Stimulated activated CD8-positive, alpha-beta memory T cell treated with anti-CD3 and anti-CD28 coated beads, Interleukin-7, amount 100 ng/mL, for 24 hours (primary cell): Measurements from ENCODE around the gene TNPO2.

Source experiments
- DNase-seq: peaks from one replicate; pipeline ENCODE4 v3.0.0-alpha.2; 2020; ENCODE audit warnings: low read depth

The TNPO2 gene

GRCh38 chr19:12723641-12724426, at the start of gene TNPO2:
TNPO2 (minus strand) TSS chr19:12723932; CDS start chr19:12720977, 2,955 bp downstream.
- DNase-seq, result peak; percentile 58

DNA sequence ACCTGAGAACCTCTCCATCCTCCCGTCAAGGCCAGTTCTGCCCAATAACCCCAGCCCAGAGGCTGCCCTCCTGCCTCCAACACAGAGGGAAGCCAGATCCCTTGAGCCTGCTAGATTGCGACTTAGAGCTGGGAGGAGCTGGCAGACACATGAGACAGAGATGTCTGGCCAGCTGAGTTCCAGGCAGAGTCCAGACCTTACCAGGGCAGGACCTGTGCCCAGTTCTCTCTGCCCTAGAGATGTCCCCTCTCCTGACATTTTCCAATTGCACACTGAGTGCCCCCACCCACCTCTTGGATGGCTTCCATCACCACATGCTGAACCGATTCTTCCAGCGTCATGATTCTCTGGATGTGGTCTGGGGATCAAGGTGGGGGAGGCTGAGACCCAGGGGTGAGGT, 48.6 kb upstream of the TNPO2 start:
- no peak for DNase-seq

- no peak for DNase-seq
These were observed 47.2 kb upstream of the TNPO2 start for GRCh38 chr19:12770922-12771321.

GRCh38 chr19:12769689-12770088, 46.0 kb upstream of the TNPO2 start:
- no peak for DNase-seq

DNA sequence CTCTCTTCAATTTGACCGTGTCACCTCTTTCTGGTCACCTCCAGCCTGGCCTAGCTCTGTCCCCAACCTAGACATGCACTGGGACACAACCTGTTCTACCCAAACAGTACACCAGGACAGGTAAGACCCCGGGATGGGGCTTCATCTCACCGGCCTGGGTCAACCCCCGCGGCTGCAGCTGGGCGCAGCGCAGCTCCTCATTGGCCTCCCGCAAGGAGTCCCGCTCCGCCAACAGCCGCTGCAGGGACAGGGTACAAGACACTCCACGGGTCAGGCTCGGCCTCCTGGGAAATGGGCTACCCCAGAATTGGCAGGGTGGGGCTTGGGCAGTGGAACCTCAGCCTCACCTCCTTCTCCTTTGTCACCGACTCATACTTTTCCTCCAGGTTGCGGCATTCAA, 43.9 kb upstream of the TNPO2 start:
- DNase-seq, result no peak

GRCh38 chr19:12767150-12767549, 43.4 kb upstream of the TNPO2 start:
- DNase-seq, result no peak

DNA sequence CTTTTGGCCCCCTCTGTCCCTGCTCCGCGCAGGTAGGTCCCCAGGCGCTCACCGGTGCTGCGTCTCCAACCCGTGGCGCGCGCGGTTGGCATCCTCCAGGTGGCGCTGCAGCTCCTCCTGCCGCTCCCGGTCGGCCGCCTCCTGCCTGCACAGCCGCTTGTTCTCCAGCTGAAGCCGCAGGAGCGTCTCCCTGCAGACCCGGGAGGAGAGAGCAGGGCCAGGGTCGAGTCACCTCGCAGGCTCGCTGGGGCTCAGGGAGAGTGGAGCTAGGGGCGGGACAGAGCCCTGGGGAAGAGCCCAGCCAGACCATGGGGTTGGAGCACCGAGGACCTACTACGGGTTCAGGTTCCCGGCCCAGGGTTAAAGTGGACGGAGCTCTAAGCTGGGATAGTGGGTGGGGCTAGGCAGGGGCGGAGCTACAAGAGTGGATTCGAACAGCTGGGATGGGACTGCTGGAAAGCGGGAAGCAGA, 42.4 kb upstream of the TNPO2 start:
- peak; percentile 61 for DNase-seq

DNA sequence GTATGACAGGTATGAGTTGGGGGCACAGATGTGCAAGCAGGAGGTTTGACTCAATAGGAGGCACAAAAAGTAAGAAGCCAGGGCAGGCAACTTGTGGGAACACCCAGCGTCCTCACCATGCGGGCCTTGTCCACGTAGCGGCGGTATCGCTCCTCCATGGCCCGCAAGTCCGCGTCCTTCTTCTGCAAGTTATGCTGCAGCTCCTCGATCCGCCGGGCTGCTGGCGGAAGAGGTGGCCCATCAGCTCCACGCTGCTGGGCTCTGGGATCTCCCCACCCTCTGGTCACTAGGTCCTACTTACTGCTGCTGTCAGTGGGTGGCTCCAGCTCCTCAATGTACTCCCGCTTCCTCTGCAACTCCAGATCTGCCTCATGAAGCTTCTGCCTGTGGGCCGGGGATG, 41.0 kb upstream of the TNPO2 start:
- no peak for DNase-seq

- no peak for DNase-seq
These were observed 39.4 kb upstream of the TNPO2 start for GRCh38 chr19:12763100-12763499.

GRCh38 chr19:12759686-12760085, 36.0 kb upstream of the TNPO2 start:
- DNase-seq, result no peak

DNA sequence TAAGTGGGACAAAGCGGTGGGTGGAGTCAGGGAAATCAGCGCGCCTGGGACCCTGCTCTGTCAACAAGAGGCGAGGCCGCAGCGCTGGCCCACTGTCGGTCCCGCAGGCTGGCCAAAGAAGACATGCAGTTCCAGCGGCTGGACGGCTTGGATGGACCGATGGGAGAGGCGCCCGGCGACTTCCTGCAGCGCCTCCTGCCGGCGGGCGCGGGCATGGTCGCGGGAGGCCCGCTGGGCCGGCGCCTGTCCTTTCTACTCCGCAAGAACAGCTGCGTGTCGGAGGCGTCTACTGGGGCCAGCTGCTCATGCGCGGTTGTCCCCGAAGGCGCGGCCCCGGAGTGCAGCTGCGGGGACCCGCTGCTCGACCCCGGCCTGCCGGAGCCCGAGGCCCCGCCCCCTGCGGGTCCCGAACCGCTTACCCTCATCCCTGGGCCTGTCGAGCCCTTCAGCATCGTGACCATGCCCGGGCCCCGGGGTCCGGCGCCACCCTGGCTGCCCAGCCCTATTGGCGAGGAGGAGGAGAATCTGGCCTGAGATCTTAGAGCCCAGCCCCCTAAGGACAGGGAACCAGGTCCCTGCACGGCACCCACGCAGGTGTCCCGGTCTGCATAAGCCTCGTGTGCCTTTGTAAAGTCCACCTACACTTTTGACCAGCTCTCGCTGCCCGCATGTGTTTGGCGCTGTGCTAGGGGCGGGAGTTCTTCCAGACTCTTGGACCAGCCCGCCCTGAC, 34.0 kb upstream of the TNPO2 start:
- DNase-seq, result no peak

- no peak for DNase-seq
These were observed 32.6 kb upstream of the TNPO2 start for GRCh38 chr19:12756150-12756883.

GRCh38 chr19:12754465-12755196, 30.9 kb upstream of the TNPO2 start:
- DNase-seq, result no peak

DNA sequence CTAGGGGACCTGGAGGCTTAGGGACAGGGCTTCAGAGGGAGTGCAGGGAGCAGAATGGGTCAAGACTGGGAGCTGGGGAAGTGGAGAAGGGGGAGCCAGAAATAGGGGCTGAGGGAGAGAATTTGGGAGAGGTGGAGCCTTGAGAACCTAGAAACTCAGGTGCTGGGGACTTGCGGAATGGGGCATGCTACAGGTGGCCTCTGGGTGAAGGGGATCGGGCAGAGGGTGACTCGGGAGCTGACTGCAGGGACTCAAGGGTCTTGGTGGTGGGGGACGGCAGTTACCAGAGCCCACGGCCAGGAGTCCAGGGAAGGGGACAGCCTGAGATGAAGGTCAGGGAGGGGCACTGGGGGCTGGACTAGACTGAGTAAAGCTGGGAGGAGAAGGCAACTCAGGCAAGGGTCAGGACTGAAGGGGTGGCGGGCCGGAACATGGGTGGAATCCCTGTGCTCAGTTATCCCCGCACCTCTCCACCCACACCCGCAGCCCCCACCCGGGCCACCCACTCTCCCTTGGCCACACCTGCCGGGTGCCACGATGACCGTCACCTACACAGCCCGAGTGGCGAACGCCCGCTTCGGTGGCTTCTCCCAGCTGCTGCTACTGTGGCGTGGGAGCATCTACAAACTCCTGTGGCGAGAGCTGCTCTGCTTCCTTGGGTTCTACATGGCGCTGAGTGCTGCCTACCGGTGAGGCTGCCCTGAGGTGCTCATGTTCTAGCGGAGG, 28.5 kb upstream of the TNPO2 start:
- no peak for DNase-seq

DNA sequence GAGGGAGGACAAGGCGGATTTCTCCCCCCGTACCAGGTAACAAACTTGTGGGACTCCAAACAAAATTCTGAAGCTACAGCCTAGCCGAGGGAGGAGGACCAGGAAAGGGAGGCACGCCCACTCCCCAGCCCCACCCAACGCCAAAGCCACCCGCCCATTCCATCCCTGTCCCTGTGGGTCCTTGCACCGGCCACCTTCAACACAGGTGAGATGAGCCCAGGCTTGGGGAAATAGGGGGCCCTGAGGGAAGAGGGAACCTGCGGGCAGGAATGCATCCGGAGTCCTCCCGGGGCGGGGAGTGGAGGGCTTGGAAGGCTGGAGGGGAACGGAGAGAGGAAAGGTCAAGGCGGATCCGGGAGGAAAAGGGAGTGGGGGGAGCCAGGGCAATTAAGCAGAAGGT, 27.9 kb upstream of the TNPO2 start, which contains the start of gene BEST2:
Gene BEST2 (plus strand): TSS at position 157 of the 400 bp plus-strand sequence. CDS start 802 bp downstream, outside the sequence.
- DNase-seq, result no peak

- no peak for DNase-seq
These were observed 27.1 kb upstream of the TNPO2 start for GRCh38 chr19:12750851-12751250.

GRCh38 chr19:12749938-12750521, 26.3 kb upstream of the TNPO2 start:
- DNase-seq, result no peak

DNA sequence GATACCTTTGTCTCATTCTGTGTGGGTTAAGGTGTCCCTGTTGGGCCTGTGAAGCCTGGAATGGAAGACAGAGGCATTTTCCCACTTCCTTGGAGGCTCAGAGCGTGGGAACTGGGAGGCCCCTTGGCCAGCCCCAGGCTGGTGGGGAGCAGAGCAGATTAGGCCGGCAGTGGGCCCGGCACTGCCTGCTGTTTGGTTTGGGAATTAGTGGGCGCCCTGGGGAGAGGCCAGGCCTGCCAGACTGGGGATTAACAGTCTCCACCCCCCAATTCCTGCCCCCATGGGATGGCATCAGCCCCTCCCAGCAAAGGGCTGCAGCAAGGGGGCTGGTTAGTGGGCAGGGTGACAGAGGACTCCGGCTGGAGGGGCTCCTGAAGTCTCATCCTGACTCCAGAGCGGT, 24.8 kb upstream of the TNPO2 start:
- no peak for DNase-seq

- no peak for DNase-seq
These were observed 21.6 kb upstream of the TNPO2 start for GRCh38 chr19:12745166-12745897.

GRCh38 chr19:12737835-12738351, 14.2 kb upstream of the TNPO2 start:
- DNase-seq, result no peak
